ENCODE data around the gene PER3. TPM values are rescaled to one million over a fixed set of nuclear protein-coding genes. Genes with fewer than 3 reads are reported as not detected.
A peak's percentile ranks its signal among the peaks of the same experiment; 100 is the strongest.

The PER3 gene
- total and polyA plus RNA-seq, 2 of the 4 experiments (the other 2 are of a cell fraction): 3.4 to 4.2 TPM

GRCh38 chr1:7845761-7846160 is 61.7 kb downstream of the PER3 start:
- no peak overlapping the region for H3K18ac ChIP-seq (ENCODE audit: low read depth, low read length)
- no peak overlapping the region for H2AFZ ChIP-seq (replicated peaks; ENCODE audit: low read length, poor library complexity)
- no peaks in the 10 kb centered on the region for H4K20me1 ChIP-seq (ENCODE audit: insufficient read depth, low read length)
- no peak overlapping the region for H2BK15ac ChIP-seq (ENCODE audit: low read depth, low read length)
- no peaks in the 10 kb centered on the region for H3K9me3 ChIP-seq (ENCODE audit: control insufficient read depth, insufficient read depth, low read length)
- H3K4me3 ChIP-seq (ENCODE audit: insufficient read depth, low read depth, low read length): no peak overlapping the region
- CTCF ChIA-PET: interaction anchor here (0.6 to 1.2 kb wide), 2 partner anchors 33 to 93 kb away, joined by 3 to 8 read pairs; no protein-coding TSS in a partner anchor
- no peak overlapping the region for H4K5ac ChIP-seq (ENCODE audit: low read depth, low read length)
- intact Hi-C loops (cut with micrococcal nuclease): loop anchor here (5.0 kb wide), 1 partner anchor 37 kb away; no protein-coding TSS in a partner anchor
- no peak overlapping the region for H2BK120ac ChIP-seq (ENCODE audit: low read depth, low read length)
- TF ChIP-seq BHLHE40 (IDR thresholded peaks at IDR 0.05; ENCODE audit: low read depth, low read length): peak; percentile 71
- TF ChIP-seq MXI1 (IDR thresholded peaks at IDR 0.05; ENCODE audit: borderline replicate concordance, low read depth, low read length): no peak
- H3K9ac ChIP-seq (ENCODE audit: low read depth, low read length): no peak overlapping the region
- no peaks in the 10 kb centered on the region for H3K79me1 ChIP-seq (ENCODE audit: low read depth in 1 of 2, low read length in 2 of 2)
- no peak overlapping the region for H4K91ac ChIP-seq (ENCODE audit: insufficient read depth, low read depth, low read length)
- H3K27me3 ChIP-seq (ENCODE audit: control insufficient read depth, insufficient read depth, low read length): no peaks in the 10 kb centered on the region
- no peak overlapping the region for H2BK20ac ChIP-seq (ENCODE audit: low read depth, low read length)
- H3K4ac ChIP-seq (ENCODE audit: low read depth, low read length): no peak overlapping the region
- H2BK5ac ChIP-seq (ENCODE audit: low read depth, low read length, poor library complexity, severe bottlenecking): no peak overlapping the region
- peak; percentile 92 for DNase-seq
- no peak overlapping the region for H3K4me2 ChIP-seq (ENCODE audit: low read depth, low read length)
- H2AK5ac ChIP-seq (ENCODE audit: low read depth, low read length): no peak overlapping the region
- no peak overlapping the region for H3K14ac ChIP-seq (replicated peaks; ENCODE audit: low read depth, low read length)
- no peak overlapping the region for H2AK9ac ChIP-seq (replicated peaks; ENCODE audit: low read depth, low read length, poor library complexity)
- dilution Hi-C loops (cut with HindIII; ENCODE audit: low sequenced_read_pairs, unreplicated experiment): no loop called here
- H3K4me1 ChIP-seq (ENCODE audit: control insufficient read depth, insufficient read depth, low read length): peaks cover 9% of the 10 kb centered on the region
- no peak overlapping the region for H3K56ac ChIP-seq (ENCODE audit: extremely low read depth, insufficient read depth, low read length)
- ATAC-seq (ENCODE audit: low read depth): peak; percentile 88
- H3K9me1 ChIP-seq (ENCODE audit: insufficient read depth, low read length): 0 out of 2 replicates have a peak, but pooled peaks cover 3% of the 10 kb centered on the region
- in situ Hi-C loops (cut with MboI; ENCODE audit: low sequenced_read_pairs): no loop called here
- H3K27ac ChIP-seq (ENCODE audit: insufficient read depth, low read length): no peak overlapping the region
- WGBS, 2 experiments (ENCODE audit: extremely low coverage in 2 of 2, insufficient read length in 1 of 2): no CpG with 5 or more reads among the region's 2 CpGs
- POLR2A ChIA-PET (ENCODE audit: unreplicated experiment): no interaction called here
- no peak overlapping the region for H3K23ac ChIP-seq (ENCODE audit: low read depth, low read length)
- no peak overlapping the region for H4K8ac ChIP-seq (ENCODE audit: low read depth in 2 of 2, low read length in 2 of 2)
- no TSS peak for BruUV-seq (replicated peaks)
- H3K36me3 ChIP-seq (ENCODE audit: control insufficient read depth, insufficient read depth, low read length): peaks cover 2% of the 10 kb centered on the region
